ENCODE measurements around the gene TCF4.

TCF4 gene

DNA sequence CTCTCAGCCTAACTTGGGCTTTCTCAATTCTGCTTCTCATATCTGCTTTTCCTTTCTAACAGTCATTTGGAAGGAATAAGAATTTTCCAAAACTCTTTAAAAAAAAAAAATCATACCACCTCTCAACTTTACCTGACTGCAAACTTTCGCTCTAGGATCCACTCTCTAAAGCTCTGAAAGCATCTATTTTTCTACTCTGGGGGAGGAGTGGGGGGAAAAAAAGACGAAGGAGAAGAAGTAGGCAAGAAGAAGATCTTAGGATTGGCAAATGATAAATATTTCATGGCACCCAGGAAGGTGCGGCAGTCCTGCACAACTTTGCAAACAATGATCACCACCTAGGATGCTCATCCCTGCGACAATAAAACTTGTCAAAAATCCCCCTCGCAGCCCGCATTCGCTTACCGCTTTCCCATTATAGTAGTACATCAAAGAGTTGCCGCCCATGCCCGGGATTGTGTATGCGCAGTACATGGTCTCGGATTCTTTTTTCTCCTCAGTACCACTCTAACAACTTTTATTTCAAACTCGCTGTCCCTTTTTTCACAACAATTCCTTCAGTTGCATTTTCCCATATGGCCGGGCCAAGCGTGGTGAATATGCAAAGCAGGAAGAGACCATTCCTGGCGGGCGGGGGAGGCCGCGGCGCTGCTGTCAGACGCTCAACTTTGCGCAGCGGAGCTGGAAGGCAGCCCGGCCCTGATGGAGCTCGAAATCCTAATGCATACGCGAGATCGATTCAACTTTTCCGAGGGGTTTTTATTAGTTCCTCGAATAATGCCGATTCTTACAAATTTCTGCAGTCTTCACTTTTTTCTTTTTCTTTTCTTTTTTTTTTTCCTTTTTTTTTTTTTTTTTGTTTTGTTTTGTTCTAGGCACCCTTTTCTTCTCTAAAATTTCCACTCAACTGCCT, 266.5 kb downstream of the TCF4 start:
- DNase-seq (ENCODE audit: low read depth), result no peak

DNA sequence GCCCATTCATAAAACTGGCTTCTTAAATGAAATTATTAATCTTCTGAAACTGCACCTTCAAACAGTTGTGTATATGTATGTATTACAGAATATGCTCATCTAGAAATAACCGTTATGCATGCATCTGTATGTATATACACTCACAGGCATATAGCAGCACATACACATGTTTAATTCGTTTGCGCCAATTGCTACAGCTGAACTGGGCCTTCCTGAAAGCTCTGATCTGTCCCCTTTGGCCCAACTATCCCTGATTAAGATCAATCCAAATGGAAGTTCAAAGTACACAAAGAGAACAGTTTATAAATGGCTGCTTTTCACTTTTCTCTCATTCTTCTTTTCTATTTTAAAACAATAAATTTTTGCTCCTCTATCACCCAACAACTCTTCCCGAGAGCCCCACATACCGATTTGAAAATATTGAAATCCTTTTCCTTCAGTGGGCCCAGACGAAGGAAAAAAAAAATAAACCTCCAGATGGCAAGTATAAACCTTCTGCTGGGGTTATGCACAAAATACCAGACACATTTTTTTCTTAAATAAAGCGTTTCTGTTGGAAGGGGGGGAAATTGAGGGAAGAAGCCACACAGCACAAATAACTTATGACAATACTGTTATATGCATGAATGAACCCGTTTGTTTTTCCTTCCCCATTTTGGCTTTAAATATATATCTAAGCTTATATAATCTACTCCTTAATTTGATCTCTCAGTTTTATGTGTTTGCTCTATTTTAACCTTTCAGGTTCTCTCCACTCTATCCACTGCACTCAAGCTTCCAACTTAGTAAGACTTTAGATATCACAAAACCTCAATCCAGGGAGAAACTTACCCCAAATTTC, 267.3 kb downstream of the TCF4 start:
- no peak for DNase-seq (ENCODE audit: low read depth)

DNA sequence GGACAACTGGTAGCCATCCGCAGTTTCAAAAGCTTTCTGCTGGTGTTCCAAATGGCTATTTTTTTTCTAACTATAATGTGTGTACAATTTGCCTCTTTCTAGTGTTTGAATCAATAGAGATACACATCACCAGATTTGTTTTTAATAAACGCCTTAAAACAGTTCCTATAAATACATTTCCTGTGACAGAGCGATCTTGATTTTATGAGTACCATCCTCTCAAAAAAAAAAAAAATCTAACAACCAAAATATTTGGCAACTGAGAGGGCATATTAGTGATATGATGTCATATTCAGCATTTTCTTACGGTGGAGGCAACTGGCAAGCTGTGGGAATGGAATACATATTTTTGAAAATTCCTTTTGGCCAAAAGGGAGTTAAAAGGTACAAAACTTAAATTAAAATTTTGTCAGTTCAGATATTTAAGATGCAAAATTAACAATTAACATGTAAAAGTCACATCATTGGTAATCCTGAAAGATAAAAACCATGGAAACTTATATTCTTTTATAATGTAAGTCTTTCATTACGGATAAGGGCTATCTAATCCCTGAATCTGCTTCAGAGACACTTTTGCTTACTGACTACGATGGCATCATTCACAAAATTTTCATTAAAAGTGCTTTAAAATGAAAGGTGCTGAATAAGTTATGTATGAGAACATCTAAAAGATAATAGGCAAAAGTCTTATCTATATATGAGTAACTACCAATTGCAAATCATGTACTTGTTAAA, 268.4 kb downstream of the TCF4 start:
- no peak for DNase-seq (ENCODE audit: low read depth)

DNA sequence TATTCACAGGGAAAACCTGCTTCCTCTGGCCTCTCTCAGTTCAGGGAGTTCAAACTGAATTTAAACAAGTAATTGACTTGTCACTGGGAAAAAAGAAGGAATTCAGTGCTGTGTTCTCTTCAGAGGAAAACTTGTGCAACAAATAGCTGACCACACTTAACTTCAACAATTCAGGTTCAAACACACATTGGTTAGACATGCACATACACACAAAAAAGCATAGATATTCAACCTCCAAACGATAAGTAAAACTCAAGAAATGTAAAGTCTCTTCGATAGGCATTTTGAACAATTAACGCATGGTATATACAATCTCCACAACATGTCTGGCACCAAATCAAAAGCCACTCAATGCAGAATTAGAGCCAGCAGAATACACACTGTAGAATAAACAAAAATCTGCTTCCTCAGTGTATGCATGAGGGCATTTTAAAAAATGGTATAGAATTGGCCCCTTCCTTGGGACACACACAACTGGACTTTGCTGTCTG, 269.0 kb downstream of the TCF4 start:
- no peak for DNase-seq (ENCODE audit: low read depth)

DNA sequence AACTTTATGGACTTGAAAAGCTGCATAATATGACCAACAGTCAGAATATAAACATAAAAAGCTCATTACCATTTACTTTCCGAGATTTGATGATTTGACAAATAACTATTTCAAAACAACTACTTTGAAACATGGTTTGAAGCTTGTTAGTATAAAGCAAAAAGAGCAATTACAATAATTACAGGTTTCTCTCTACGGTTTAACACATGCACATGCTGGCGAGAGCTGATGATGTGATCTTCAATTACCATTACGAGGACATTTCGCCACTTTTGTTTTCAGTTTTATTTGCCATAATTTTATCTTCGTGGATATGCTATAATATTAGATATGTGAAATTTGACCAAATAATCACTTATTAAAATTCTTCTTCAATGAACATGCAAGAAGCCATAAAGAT, 270.1 kb downstream of the TCF4 start:
- no peak for DNase-seq (ENCODE audit: low read depth)

DNA sequence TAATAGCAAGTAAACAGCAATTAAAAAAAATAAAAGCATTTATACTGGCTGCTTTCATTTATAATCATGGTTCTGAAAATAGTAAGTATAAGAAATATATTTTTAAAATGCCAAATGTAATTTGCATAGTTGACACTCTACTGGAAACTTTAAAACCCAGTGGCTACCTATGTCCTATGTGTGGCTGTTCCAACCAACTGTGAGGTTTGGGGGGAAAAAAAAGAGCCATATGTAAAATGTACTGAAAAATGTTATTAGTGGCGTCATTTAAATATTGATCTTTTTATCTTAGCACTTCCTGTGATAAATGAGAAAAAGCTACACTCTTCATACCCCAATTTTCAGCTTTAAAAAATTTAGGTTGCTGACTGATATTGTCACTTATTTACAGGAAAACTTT, 270.7 kb downstream of the TCF4 start:
- no peak for DNase-seq (ENCODE audit: low read depth)

DNA sequence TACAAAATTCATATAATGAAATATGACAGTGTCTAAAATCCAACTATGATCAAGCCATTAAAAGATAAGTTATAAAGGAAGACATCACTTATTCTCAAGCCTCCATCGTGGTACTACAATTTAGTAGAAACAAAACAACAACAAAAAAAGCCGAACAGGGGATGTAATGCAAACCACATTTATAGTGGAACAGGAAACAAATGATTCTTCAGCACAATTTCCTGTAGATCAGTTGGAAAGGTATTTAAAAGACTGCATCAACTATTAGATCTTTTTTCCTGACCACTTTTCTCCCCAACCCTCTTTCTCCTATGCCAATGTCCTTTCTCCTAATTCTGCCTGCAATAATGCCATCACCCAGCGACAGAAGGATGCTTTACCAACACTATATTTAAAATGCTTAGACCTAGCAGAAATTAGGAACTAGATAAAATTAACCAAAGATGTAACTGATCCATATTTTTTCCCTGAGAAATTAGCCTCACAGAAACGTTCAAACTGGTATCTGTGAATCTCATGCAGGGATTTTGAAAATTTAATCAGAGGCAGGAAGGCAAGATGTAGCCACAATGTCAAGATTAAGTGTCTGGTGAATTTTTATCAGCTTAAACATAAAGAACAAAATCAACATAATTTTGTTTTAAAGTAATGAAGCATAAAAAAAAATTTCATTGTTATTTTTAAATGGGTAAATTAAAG, 271.4 kb downstream of the TCF4 start:
- no peak for DNase-seq (ENCODE audit: low read depth)

DNA sequence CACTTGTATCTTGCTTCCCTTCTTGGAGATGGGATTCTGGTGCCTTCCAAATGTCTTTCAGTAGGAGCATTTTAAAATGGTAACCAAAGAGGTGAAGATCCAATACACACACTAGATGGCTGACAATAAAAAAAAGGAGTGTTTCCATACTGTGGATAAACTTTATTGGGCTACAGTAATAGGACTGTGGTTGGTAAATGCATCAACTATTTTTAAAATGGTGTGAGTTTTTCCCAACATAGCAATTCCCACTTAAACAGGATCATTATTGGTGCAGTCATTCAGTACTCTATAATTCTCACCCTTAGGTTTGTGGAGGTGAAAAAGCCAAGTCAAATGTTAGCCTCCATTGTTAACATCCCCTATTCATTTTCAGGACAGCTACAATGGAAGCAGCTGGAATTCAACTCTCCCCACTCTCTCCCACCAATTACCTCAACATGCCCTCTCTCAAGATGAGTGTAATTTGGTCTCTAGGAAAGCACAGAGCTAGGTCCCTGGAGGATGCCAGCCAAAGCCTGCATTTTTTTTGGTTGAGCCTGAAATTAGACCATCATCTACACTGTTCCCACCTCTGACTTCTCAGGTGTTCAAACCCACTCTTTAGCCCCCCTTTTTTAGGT, 273.3 kb downstream of the TCF4 start:
- no peak for DNase-seq (ENCODE audit: low read depth)

DNA sequence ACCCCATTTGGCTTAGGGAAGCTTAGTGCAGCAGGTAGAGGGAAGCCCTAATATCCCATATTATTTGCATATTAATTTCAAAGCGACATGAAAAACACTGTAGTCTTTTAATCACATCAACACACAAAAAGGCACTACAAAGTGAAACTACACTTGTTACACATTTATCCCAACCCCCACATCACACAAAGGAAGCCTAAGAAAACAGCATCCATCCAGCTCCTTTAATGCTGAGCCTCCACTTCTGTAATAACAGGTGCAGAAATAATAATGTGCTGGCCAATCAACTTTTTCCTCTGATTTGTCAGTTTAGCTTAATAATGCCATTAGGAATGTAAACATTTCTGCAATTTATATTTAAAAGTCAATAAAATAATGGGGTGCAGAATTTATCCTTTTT, 274.0 kb downstream of the TCF4 start:
- no peak for DNase-seq (ENCODE audit: low read depth)

DNA sequence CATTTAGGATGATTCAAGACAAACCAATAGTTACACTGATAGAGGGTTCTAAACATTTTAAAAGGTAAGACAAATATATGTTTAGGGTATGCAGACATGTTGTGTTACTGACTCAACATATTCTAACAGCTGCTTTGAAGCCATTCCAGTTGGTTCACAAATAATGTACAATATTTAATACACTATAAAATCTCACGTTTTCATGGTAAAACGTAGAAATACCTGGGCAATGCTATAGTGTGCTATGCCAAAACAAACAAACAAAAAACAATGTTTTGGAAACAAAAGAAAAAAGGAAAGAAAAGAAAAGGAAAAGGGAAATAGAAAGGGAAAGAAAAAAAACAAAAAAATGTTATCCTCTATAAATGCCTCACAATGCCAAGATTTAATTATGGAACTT, 277.1 kb downstream of the TCF4 start:
- no peak for DNase-seq (ENCODE audit: low read depth)

DNA sequence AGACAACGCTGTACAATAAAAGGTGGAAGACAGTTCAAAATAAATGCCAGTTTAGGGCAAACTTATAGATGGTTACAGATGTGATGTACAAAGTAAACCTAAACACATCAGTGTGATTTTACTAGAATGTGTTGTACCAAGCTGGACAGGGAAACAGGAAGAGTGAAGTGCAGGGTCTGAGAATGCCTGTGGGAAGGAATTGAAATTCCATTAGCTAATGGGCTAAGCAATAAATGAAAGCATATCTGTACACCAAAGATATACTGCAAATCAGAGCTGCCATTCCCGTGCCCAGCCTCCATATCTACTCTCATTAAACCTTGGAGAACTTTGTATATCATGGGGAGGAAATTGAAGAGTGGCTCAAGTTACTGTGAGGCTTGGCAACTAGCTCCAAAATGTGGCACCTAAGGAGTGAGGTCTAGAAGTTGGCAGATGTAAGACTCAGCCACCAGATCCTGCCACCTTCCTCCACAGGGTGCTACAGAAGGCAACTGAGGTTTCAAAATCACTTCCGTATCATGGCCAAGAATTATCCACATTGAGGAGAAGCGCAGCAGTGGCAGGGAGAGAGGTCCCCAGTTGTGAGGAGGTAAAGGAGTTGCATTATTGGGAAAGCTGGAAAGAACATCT, 277.8 kb downstream of the TCF4 start:
- no peak for DNase-seq (ENCODE audit: low read depth)

DNA sequence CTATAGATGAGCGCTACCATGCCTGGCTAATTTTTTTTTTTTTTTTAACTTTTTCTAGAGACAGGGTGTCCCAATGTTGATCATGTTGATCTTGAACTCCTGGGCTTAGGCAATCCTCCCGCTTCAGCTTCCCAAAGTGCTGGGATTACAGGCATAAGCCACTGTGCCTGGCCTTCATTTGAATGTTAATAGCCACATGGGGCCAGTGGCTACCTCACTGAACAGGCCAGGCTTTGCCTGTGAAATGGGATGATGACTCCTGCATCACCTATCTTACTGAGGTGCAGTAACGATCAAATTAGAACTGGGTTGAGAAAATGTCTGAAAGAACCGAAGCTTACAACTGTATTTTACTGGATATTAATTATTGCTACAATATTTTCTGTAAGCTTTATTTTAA, 278.7 kb downstream of the TCF4 start:
- DNase-seq (ENCODE audit: low read depth), result no peak

DNA sequence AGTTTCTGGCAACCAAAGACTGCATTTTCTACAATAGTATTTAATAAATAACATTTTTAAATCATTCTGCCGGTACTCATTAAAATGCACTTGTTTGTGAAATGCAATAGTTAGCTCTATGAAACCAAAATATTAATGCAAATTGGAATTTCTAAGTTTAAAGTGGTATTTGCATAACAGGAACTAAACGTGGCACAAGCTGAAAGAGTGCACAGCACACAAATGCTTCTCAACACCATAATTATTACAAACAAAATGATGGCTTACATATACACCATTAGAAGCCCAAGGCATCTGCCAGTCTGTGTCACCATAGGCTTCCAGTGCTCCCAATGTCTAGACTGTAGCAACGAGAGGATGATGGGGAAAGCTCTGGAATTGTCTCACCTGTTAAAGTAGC, 280.5 kb downstream of the TCF4 start:
- no peak for DNase-seq (ENCODE audit: low read depth)

DNA sequence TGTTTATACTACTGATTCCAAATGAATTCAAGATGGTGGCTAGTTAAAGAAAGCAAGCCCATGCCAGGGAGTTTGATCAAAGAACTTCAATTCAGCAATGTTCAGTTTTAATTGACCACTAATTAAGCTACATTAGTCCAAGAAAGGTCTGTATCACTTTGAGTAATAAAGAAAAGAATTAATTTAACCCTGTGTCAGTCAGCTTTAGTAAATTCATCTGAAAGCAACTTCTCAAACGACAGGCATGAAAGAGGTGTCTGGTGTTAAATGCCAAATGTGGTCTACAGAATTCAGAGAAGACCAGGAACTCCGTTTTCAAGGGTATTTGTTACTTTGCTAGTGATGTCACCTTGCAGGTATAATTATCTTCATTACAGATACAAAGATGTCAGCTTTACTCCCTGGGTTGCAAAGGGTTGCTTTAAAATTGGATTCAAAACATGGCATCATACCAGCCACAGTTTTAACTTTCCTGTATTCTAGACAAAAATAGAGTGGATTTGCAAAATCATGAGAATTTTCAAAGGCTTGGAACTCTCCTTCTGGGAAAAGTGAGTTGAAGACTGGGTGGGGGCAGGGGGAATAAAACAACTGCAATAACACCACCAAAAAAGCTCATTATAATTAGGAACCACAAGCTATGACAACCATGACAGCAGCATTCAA, 281.5 kb downstream of the TCF4 start:
- DNase-seq (ENCODE audit: low read depth), result no peak

DNA sequence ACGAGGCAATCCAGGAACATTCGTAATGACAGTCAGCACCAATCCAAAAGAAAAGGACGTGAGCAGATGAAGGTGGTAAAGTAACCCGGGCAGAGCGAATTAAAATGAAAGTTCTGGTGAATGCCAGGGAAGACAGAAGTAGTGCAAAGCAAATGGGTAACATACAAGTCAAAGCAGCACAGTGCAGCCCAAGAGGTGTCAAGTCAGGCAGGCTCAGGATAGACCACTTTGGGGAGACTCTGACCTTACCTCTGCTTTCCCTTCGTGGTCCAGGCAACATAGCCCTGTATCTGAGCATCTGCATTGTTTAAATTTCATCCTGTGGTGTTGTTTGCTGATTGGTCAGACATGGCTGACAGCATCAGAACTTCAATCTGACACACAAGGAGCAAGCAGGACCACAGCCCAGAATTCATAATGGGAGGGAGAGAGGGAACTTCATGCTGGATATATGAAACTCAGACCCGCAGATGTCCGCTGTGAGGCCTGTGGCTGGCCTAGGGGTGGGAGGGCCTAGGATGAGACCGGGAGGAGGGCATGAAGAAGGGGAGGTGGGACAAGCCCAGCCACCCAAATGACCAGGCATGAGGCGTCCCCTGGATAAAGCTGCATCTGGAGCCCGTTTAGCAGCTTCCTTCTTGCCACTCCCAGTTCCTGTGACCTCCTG, 285.7 kb downstream of the TCF4 start:
- no peak for DNase-seq (ENCODE audit: low read depth)

DNA sequence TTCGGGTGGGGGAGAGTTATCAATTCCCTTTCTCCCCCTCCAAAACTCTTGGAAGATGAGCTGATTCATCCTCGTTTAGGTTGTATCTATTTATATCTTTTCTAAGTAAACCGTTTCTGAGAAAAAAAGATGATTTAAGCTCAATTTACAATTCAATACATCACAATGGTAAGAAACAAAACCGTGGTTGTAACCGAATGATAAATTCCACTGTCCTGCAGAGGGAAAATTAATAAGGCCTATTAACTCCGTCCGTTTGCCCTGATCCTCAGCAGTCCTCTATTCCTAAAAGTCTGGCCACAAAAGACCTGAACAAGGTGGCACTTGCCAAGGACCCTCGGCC, 286.2 kb downstream of the TCF4 start:
- DNase-seq (ENCODE audit: low read depth), result no peak

DNA sequence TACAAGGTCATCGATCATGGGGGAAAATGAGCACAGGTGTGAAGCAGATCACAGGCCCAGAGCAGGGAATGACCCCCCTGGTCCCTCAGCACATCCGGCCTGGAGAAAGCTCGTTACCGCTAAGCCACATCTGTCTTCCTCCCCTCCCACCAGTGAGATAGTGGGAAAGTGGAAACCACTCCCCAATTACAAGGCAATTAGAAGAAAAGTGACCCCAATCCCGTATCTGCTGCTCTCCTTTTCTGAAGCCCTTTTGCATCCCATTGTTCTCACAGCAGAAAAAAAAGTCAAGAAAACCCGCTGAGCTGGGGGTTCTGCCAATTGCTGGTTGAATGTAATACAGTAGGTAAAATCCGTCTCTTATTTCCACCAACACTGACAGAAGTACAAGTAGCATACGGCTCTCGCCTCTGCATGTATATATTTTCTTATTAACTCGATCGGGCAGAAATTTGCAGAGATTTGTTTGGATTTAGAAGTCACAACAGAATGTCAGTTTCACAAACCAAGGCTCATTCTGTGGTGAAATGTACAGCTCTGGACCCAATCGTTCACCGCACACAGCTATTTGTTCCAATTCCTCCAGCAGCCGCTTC, 287.0 kb downstream of the TCF4 start:
- no peak for DNase-seq (ENCODE audit: low read depth)

DNA sequence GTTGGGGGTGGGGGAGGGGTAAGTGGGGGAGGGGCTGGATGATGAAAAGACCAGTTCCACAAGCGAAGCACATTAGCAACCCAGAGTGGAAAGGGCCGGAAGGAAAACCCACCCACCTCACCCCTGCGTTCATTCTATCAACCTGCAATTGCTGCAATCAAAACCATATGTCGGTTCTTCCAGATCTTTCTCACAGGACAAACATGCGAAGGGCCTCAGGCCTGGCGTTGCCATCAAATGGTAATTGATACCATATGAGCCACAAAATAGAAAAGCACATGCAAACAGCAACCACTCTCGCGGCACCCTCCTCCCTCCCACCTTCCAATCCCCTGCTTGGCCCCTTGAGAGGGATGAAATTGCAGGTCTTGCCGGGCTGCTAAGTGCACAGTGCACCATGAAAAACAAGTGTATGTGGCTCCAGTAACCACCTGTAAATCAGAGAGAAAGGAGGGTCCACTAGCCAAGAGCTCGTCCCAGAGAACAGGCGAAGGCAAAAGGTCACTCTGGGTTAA, 287.5 kb downstream of the TCF4 start:
- DNase-seq (ENCODE audit: low read depth), result no peak

DNA sequence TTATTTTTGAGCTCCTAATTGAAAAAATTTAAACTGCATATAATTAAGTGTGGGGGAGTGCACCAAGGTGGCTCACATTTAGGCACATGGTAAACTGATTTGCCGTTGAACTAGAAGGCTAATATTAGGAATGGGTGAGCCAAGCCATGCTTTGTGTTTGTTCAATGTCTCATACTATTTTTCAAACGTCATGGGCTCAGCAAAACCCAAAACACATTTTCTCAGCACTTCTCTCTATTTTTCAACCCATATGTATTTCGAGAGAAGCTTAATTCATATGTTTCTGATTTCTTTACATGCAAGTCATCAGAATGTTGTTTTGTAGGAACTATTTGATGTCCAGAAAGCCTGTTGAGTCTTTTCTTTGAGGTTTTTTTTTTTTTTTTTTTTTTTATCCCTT, 291.2 kb downstream of the TCF4 start:
- no peak for DNase-seq (ENCODE audit: low read depth)

All from stimulated activated CD8-positive, alpha-beta memory T cell treated with anti-CD3 and anti-CD28 coated beads, Interleukin-15, amount 100 ng/mL, for 24 hours (primary cell).